ENCODE results near the gene LCNL1.

Gene LCNL1

DNA sequence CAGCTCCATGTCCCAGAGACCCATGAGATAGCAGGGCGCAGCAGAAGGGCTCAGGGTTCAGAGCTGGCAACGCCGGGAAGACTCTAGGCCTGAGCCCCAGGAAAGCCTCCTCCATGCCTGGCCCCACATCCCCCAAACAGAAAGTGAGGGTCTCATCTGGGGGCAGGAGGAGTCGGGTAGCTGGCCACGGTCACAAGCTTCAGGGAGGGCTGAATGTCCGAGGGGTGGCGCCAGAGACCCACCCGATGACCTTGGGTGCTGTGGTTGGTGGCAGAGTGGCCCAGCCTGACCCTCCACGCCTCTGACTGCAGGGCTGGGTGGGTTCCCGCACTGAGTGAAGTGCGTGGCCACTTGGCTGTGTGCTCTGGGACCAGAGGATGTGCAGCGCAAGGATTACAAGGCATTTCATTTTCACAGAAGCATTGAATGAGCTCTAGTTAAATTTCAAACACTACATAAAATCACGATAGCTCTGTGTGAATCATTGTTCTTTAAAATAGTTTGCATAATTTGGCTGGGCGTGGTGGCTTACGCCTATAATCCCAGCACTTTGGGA, 34.8 kb upstream of the LCNL1 start:
- Histone ChIP-seq H3K9ac (ENCODE audit: low read depth in 1 of 2, low read length in 2 of 2) (no peak overlapping the region), H3K4me1 (ENCODE audit: control insufficient read depth in 1 of 2, insufficient read depth in 2 of 2, low read length in 2 of 2) (peaks cover 16 to 30% of the 10 kb centered on the region in 2 donors), H3K9me3 (ENCODE audit: control insufficient read depth in 1 of 2, low read length in 2 of 2) (no peaks in the 10 kb centered on the region), H3K27ac (ENCODE audit: low read depth, low read length) (no peak overlapping the region), H3K36me3 (ENCODE audit: control insufficient read depth in 1 of 2, insufficient read depth in 2 of 2, low read length in 2 of 2) (peaks cover 0 to 3% of the 10 kb centered on the region in 2 donors), H3K27me3 (ENCODE audit: control insufficient read depth in 1 of 2, insufficient read depth in 2 of 2, low read length in 2 of 2) (no peaks in the 10 kb centered on the region), H3K4me3 (ENCODE audit: low read depth in 1 of 2, low read length in 2 of 2) (no peak overlapping the region)

DNA sequence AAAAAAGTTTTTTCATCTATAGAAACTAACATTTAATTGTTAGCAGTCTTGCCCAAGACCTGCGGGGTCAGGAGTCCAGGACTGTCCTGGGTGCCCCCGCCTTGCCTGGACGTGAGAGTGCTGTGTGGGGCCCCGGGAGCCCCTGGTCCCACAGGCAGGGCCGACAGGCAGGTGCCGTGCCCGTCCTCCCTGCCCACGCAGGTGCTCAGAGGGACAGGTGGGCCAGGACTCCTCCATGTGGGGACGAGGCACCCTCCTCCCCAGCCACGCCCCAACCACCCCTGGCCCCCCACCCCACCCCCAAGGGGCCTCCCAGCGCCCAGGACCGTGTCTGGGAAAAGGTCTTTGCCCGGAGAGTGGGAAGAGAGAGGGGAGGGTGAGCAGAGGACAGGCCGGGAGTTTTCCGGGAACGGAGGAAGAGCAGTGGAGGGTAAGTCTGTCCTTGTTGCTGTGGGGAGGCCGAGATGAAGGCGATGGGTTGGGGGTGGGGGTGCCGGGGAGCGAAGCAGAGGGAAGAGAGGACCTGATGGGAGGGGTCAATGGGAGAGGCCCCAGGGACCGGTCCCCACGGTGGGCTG, 33.5 kb upstream of the LCNL1 start:
- H3K4me3 ChIP-seq (ENCODE audit: low read depth in 1 of 2, low read length in 2 of 2): peak overlapping the region; percentile 67 to 73
- H3K36me3 ChIP-seq (ENCODE audit: control insufficient read depth in 1 of 2, insufficient read depth in 2 of 2, low read length in 2 of 2): no peaks in the 10 kb centered on the region
- H3K4me1 ChIP-seq (ENCODE audit: control insufficient read depth in 1 of 2, insufficient read depth in 2 of 2, low read length in 2 of 2): peaks cover 16 to 22% of the 10 kb centered on the region in 2 donors
- peak overlapping the region; percentile 85 for H3K27ac ChIP-seq (ENCODE audit: low read depth, low read length)
- H3K27me3 ChIP-seq (ENCODE audit: control insufficient read depth in 1 of 2, insufficient read depth in 2 of 2, low read length in 2 of 2): no peaks in the 10 kb centered on the region
- peak overlapping the region; percentile 69 to 70 for H3K9ac ChIP-seq (ENCODE audit: low read depth in 1 of 2, low read length in 2 of 2)
- no peaks in the 10 kb centered on the region for H3K9me3 ChIP-seq (ENCODE audit: control insufficient read depth in 1 of 2, low read length in 2 of 2)

DNA sequence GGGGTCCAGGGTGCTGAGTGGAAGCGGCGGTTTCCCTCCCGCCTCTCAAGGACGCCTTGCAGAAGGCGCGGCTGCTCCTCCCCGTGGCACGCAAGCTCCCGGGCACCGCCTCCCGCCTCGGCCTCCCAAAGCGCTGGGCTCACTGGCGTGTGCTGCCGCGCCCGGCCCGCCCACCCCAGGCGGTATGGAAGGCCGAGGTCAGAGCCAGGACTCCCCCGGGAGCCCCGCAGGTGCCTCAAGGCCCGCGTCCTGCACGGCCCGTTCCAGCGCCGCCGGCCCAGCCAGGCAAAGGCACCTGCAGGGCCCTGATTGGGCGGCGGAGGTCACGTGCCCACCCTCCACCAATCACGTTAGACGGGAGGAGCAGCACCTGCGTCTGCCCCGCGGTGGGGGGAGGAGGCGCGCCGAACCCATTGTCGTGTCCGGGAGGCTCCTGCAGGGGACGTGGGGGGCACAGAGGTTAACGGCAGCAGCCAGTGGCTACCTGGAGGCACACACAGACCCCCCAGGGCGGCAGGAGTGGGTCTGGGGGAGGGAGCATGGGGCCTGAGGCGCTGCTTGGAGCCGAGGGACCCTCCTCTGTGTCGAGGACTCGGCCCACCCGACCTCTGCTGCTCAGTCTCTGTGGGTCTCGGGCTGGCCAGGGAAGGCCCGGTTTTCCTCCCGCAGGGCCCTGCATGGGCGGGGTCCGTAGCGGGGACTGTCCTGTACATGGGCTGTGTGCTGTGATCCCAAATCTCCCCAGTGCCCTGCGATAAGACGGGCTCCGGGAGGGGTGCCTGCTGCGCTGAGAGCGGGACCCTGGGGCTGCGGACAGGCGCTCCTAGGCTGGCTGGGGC, 32.8 kb upstream of the LCNL1 start:
- Histone ChIP-seq H3K36me3 (ENCODE audit: control insufficient read depth in 1 of 2, insufficient read depth in 2 of 2, low read length in 2 of 2) (no peaks in the 10 kb centered on the region), H3K27ac (ENCODE audit: low read depth, low read length) (peak overlapping the region; percentile 85), H3K9ac (ENCODE audit: low read depth in 1 of 2, low read length in 2 of 2) (peak overlapping the region; percentile 73 to 94), H3K4me1 (ENCODE audit: control insufficient read depth in 1 of 2, insufficient read depth in 2 of 2, low read length in 2 of 2) (peaks cover 13 to 19% of the 10 kb centered on the region in 2 donors), H3K4me3 (ENCODE audit: low read depth in 1 of 2, low read length in 2 of 2) (peak overlapping the region; percentile 67 to 73), H3K27me3 (ENCODE audit: control insufficient read depth in 1 of 2, insufficient read depth in 2 of 2, low read length in 2 of 2) (no peaks in the 10 kb centered on the region), H3K9me3 (ENCODE audit: control insufficient read depth in 1 of 2, low read length in 2 of 2) (no peaks in the 10 kb centered on the region)

DNA sequence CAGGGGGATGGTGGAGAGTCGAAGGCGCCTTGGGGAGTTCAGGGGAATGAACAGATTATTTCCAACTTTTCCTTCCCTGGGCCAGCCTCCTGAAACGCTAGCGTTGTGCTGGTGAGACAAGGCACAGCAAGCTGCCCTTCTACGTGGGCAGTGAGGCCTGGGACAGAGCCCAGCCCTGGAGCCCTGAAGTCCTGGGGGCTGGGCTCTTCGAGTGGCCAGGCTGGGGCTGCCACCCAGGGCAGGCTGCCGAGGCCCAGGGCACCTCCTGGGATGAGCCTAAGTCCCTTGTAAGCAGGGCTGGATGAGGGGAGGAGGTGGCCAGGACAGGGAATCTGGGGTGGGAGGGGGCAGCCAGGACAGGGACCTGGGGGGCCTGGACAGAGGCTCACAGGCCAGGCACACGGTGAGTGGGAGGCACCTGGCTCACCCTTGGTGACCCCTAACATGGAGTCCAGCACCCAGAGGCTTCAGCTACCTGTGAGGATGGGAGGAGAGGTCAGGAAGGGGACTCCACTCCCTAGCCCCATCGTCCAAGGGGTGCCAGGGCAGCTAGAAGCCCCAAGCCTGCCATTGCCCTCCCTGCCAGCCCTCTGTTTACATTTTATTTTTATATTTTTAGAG, 32.0 kb upstream of the LCNL1 start:
- H3K9me3 ChIP-seq (ENCODE audit: control insufficient read depth in 1 of 2, low read length in 2 of 2): no peaks in the 10 kb centered on the region
- H3K4me3 ChIP-seq (ENCODE audit: low read depth in 1 of 2, low read length in 2 of 2): peak overlapping the region; percentile 67 to 73
- H3K9ac ChIP-seq (ENCODE audit: low read depth in 1 of 2, low read length in 2 of 2): peak overlapping the region; percentile 73 to 94
- H3K36me3 ChIP-seq (ENCODE audit: control insufficient read depth in 1 of 2, insufficient read depth in 2 of 2, low read length in 2 of 2): no peaks in the 10 kb centered on the region
- H3K27ac ChIP-seq (ENCODE audit: low read depth, low read length): peak overlapping the region; percentile 36
- H3K27me3 ChIP-seq (ENCODE audit: control insufficient read depth in 1 of 2, insufficient read depth in 2 of 2, low read length in 2 of 2): no peaks in the 10 kb centered on the region
- H3K4me1 ChIP-seq (ENCODE audit: control insufficient read depth in 1 of 2, insufficient read depth in 2 of 2, low read length in 2 of 2): peaks cover 13 to 14% of the 10 kb centered on the region in 2 donors

DNA sequence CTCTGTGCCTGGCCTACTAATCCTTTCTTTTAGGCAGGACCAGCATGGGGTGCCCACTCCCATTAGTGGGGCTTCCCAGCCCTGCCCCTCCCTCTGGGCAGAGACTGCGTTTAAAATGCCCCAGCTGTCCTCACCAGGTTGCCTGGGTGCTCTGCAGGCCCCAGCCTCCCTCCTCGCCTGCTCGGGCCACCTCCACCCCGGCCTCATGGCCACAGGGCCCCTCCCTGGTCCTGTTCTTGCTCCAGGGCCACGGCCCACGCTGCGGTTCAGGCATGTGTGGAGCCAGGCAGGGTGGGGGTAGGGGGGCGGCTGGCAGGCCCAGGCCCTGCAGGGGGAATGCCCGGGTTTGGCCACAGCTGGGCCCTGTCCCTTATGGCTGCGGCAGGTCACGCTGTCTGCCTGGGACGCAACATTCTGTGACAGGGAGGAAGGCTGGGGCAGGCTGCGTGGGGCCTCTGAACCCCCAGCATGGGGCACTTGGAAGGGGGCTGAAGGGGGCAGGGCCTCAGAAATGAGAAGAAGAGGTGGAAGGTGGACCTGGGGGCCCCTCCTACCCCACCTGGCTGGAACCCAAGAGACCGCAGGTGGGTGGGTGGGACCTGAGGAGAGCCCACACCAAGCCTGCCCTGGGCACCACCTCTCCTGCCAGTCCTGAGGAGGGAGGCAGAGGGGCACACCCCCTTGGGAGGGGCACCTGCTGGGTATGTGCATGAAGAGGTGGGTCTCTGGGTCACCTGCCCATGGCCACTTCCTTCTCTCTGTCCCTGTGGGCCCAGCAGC, 31.1 kb upstream of the LCNL1 start, which contains the start of gene LCN12:
TSS of gene LCN12 (plus strand) at position 733 of the 780 bp plus-strand sequence. CDS start 55 bp downstream, outside the sequence.
- Histone ChIP-seq H3K9ac (ENCODE audit: low read depth in 1 of 2, low read length in 2 of 2) (no peak within 1 kb of the TSS), H3K4me3 (ENCODE audit: low read depth in 1 of 2, low read length in 2 of 2) (no peak within 1 kb of the TSS), H3K9me3 (ENCODE audit: control insufficient read depth in 1 of 2, low read length in 2 of 2) (no peaks in the 10 kb centered on the region), H3K4me1 (ENCODE audit: control insufficient read depth in 1 of 2, insufficient read depth in 2 of 2, low read length in 2 of 2) (peaks cover 13 to 14% of the 10 kb centered on the region in 2 donors), H3K27ac (ENCODE audit: low read depth, low read length) (no peak within 1 kb of the TSS), H3K27me3 (ENCODE audit: control insufficient read depth in 1 of 2, insufficient read depth in 2 of 2, low read length in 2 of 2) (no peaks in the 10 kb centered on the region), H3K36me3 (ENCODE audit: control insufficient read depth in 1 of 2, insufficient read depth in 2 of 2, low read length in 2 of 2) (no peaks in the 10 kb centered on the region)

DNA sequence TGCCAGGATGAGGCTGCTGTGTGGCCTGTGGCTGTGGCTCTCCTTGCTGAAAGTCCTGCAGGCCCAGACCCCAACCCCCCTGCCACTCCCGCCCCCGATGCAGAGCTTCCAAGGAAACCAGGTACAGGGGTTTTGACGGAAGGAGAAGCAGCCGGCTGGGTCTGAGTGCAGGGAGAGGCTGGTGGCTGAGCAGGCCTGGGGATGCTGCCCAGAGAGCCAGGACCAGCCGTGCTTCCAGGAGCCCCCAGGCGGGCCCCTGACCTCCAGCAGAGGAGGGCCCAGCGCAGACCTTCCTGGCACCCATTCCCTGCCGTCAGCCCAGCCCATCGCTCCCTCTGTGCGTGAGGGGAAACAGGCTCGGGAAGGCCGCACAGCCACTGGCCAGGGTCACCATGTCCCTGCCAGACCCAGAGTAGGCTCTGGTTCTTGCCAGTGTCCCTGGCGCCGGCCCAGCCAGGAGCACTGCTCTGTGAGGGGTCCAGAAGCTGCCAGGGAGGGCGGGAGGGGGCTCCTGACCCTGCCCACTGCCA, 30.4 kb upstream of the LCNL1 start:
- H3K4me1 ChIP-seq (ENCODE audit: control insufficient read depth in 1 of 2, insufficient read depth in 2 of 2, low read length in 2 of 2): peaks cover 13 to 14% of the 10 kb centered on the region in 2 donors
- H3K27me3 ChIP-seq (ENCODE audit: control insufficient read depth in 1 of 2, insufficient read depth in 2 of 2, low read length in 2 of 2): no peaks in the 10 kb centered on the region
- H3K9ac ChIP-seq (ENCODE audit: low read depth in 1 of 2, low read length in 2 of 2): no peak overlapping the region
- H3K9me3 ChIP-seq (ENCODE audit: control insufficient read depth in 1 of 2, low read length in 2 of 2): no peaks in the 10 kb centered on the region
- H3K27ac ChIP-seq (ENCODE audit: low read depth, low read length): no peak overlapping the region
- H3K4me3 ChIP-seq (ENCODE audit: low read depth in 1 of 2, low read length in 2 of 2): no peak overlapping the region
- H3K36me3 ChIP-seq (ENCODE audit: control insufficient read depth in 1 of 2, insufficient read depth in 2 of 2, low read length in 2 of 2): no peaks in the 10 kb centered on the region

DNA sequence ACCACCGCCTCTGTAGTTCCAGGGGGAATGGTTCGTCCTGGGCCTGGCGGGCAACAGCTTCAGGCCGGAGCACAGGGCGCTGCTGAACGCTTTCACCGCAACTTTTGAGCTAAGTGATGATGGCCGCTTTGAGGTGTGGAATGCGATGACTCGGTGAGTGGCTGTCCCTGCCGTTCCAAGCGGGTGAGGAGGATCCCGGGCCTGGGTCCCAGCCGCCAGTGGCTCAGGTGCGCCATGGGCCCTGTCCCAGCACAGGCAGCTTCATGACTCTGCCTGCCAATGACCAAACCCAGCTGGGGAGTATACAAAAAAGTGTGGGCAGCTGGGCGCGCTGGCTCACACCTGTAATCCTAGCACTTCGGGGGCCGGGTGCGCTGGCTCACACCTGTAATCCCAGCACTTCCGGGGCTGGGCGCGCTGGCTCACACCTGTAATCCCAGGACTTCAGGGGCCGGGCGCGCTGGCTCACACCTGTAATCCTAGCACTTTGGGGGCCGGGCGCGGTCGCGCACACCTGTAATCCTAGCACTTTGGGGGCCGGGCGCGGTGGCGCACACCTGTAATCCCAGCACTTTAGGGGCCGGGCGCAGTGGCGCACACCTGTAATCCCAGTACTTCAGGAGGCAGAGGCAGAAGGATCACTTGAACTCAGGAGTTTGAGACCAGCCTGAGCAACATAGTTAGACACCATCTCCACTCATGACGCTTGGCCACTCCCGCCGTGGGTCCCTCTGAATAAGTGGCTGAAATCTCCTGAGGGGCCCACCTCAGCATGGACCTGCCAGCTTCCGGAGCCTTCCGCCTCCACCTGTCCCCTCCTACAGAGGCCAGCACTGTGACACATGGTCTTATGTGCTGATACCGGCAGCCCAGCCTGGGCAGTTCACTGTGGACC, 29.7 kb upstream of the LCNL1 start:
- no peak overlapping the region for H3K4me3 ChIP-seq (ENCODE audit: low read depth in 1 of 2, low read length in 2 of 2)
- H3K9ac ChIP-seq (ENCODE audit: low read depth in 1 of 2, low read length in 2 of 2): no peak overlapping the region
- H3K4me1 ChIP-seq (ENCODE audit: control insufficient read depth in 1 of 2, insufficient read depth in 2 of 2, low read length in 2 of 2): peaks cover 8 to 9% of the 10 kb centered on the region in 2 donors
- H3K9me3 ChIP-seq (ENCODE audit: control insufficient read depth in 1 of 2, low read length in 2 of 2): no peaks in the 10 kb centered on the region
- no peaks in the 10 kb centered on the region for H3K36me3 ChIP-seq (ENCODE audit: control insufficient read depth in 1 of 2, insufficient read depth in 2 of 2, low read length in 2 of 2)
- H3K27ac ChIP-seq (ENCODE audit: low read depth, low read length): no peak overlapping the region
- no peaks in the 10 kb centered on the region for H3K27me3 ChIP-seq (ENCODE audit: control insufficient read depth in 1 of 2, insufficient read depth in 2 of 2, low read length in 2 of 2)

DNA sequence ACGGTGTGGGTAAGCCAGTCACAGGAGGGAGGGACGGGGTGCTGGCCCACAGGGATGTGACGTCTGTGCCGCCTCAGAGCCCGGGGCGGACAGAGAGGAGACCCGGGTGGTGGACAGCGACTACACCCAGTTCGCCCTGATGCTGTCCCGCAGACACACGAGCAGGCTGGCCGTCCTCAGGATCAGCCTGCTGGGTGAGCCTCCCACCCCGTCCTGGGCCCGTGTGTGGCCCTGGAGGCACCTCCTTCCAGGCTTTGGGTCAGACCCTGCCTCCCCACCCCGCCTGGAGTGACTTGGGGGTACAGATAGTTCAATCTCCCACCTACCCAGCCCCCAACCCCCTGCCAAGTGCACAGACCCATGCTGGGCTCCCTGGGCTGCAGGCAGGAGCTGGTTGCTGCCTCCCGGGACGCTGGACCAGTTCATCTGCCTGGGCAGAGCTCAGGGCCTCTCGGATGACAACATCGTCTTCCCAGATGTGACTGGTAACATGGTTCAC, 29.0 kb upstream of the LCNL1 start:
- H3K27ac ChIP-seq (ENCODE audit: low read depth, low read length): no peak overlapping the region
- H3K9ac ChIP-seq (ENCODE audit: low read depth in 1 of 2, low read length in 2 of 2): no peak overlapping the region
- H3K27me3 ChIP-seq (ENCODE audit: control insufficient read depth in 1 of 2, insufficient read depth in 2 of 2, low read length in 2 of 2): no peaks in the 10 kb centered on the region
- no peaks in the 10 kb centered on the region for H3K9me3 ChIP-seq (ENCODE audit: control insufficient read depth in 1 of 2, low read length in 2 of 2)
- no peaks in the 10 kb centered on the region for H3K36me3 ChIP-seq (ENCODE audit: control insufficient read depth in 1 of 2, insufficient read depth in 2 of 2, low read length in 2 of 2)
- H3K4me1 ChIP-seq (ENCODE audit: control insufficient read depth in 1 of 2, insufficient read depth in 2 of 2, low read length in 2 of 2): peaks cover 6 to 8% of the 10 kb centered on the region in 2 donors
- H3K4me3 ChIP-seq (ENCODE audit: low read depth in 1 of 2, low read length in 2 of 2): no peak overlapping the region
